ENCODE data around the gene OAS3.

DNA sequence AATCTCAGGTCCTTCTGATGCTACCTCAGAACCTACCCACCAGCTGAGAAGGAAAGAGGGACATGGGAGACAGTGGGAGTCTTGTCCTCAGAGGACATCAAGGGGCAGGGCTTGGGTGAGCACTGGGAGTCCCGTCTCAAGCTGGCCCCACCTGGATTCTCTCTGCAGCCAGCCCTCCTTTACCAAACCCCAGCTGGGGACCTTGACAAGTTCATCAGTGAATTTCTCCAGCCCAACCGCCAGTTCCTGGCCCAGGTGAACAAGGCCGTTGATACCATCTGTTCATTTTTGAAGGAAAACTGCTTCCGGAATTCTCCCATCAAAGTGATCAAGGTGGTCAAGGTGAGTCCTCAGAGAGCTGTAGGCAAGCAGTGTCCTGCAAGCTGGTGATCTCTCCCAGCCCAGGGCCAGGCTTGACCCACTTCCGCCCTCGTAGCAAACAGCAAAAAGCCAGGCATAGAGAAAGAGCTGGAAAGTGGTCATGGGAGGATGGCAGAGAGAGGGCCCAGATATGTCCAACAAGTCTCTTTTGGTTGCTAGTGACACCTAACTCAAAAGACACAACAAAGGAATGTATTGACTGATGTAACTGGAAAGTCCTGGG is 25.9 kb downstream of the OAS3 start:
- no peak for TF ChIP-seq USF2 (IDR thresholded peaks at IDR 0.05; ENCODE audit: borderline replicate concordance, low read depth, low read length)
- TF ChIP-seq TAF1 (IDR thresholded peaks at IDR 0.05; ENCODE audit: borderline replicate concordance, low read depth, low read length), result no peak
- TF ChIP-seq RXRA (IDR thresholded peaks at IDR 0.05; ENCODE audit: borderline replicate concordance, low read depth), result no peak
- no peak for TF ChIP-seq RAD21 (IDR thresholded peaks at IDR 0.05; ENCODE audit: low read length)
- TF ChIP-seq, protein P1, sequence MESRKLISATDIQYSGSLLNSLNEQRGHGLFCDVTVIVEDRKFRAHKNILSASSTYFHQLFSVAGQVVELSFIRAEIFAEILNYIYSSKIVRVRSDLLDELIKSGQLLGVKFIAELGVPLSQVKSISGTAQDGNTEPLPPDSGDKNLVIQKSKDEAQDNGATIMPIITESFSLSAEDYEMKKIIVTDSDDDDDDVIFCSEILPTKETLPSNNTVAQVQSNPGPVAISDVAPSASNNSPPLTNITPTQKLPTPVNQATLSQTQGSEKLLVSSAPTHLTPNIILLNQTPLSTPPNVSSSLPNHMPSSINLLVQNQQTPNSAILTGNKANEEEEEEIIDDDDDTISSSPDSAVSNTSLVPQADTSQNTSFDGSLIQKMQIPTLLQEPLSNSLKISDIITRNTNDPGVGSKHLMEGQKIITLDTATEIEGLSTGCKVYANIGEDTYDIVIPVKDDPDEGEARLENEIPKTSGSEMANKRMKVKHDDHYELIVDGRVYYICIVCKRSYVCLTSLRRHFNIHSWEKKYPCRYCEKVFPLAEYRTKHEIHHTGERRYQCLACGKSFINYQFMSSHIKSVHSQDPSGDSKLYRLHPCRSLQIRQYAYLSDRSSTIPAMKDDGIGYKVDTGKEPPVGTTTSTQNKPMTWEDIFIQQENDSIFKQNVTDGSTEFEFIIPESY (IDR thresholded peaks at IDR 0.05; ENCODE audit: borderline replicate concordance, low read depth), result no peak
- no peak for TF ChIP-seq CTCF (IDR thresholded peaks at IDR 0.05)
- TF ChIP-seq JUND (IDR thresholded peaks at IDR 0.05), result no peak
